BLaER1 treated with 17β-estradiol and CSF1 and Interleukin-3, amounts not matched to agents 10 nM and 100 nM (cell line): ENCODE measurements around the gene GJD4.

Experiments
- H3K27ac ChIP-seq, 11 experiments: shearing (Covaris generic); formaldehyde crosslinking; 2 replicates each; pipeline ENCODE4 v1.8.1; 2022
- H3K27me3 ChIP-seq, 11 experiments: shearing (Covaris generic); formaldehyde crosslinking; 2 replicates each; pipeline ENCODE4 v1.8.1; 2022
- H3K36me3 ChIP-seq, 11 experiments: shearing (Covaris generic); formaldehyde crosslinking; 2 replicates each; pipeline ENCODE4 v1.8.1; 2022
- H3K4me1 ChIP-seq, 10 experiments: shearing (Covaris generic); formaldehyde crosslinking; 2 replicates each; pipeline ENCODE4 v1.8.1; 2022
- H3K4me2 ChIP-seq, 11 experiments: shearing (Covaris generic); formaldehyde crosslinking; 2 replicates each; pipeline ENCODE4 v1.8.1; 2022
- H3K4me3 ChIP-seq, 10 experiments: shearing (Covaris generic); formaldehyde crosslinking; 2 replicates each; pipeline ENCODE4 v1.8.1; 2022
- H3K9ac ChIP-seq, 11 experiments: shearing (Covaris generic); formaldehyde crosslinking; 2 replicates each; pipeline ENCODE4 v1.8.1; 2022
- H3K9me3 ChIP-seq, 11 experiments: shearing (Covaris generic); formaldehyde crosslinking; replicated peaks in 1 of 11; 2 replicates each; pipeline ENCODE4 v1.8.1; 2022
- H4K20me1 ChIP-seq, 11 experiments: shearing (Covaris generic); formaldehyde crosslinking; 2 replicates each; pipeline ENCODE4 v1.8.1; 2022
- Cebpa-rat ChIP-seq, 11 experiments: shearing (Covaris generic); IDR thresholded peaks; 2 replicates each; pipeline ENCODE4 v1.8.1; 2022

Gene GJD4

GRCh38 chr10:35585356-35585755 is 19.8 kb upstream of the GJD4 start:
- no peak overlapping the region for H3K9ac ChIP-seq
- no peaks in the 10 kb centered on the region for H3K36me3 ChIP-seq
- no peaks in the 10 kb centered on the region for H4K20me1 ChIP-seq
- peaks cover 0 to 6% (median under 1%) of the 10 kb centered on the region in 11 experiments; a peak in 5 of 22 replicates for H3K9me3 ChIP-seq
- H3K27ac ChIP-seq = no peak overlapping the region
- TF ChIP-seq Cebpa-rat (IDR thresholded peaks at IDR 0.05) = no peak
- H3K4me3 ChIP-seq = no peak overlapping the region
- no peaks in the 10 kb centered on the region for H3K27me3 ChIP-seq
- no peak overlapping the region for H3K4me2 ChIP-seq
- H3K4me1 ChIP-seq = 0 out of 20 replicates have a peak, but pooled peaks cover 0 to 6% (median 0%) of the 10 kb centered on the region in 10 experiments

GRCh38 chr10:35585903-35586535 is 19.1 kb upstream of the GJD4 start:
- TF ChIP-seq Cebpa-rat (IDR thresholded peaks at IDR 0.05) = no peak
- Histone ChIP-seq H3K4me2 (no peak overlapping the region), H3K27ac (no peak overlapping the region), H3K36me3 (no peaks in the 10 kb centered on the region), H3K4me3 (no peak overlapping the region), H3K9ac (no peak overlapping the region), H3K9me3 (peaks cover 1 to 13% (median 8%) of the 10 kb centered on the region in 11 experiments; a peak in 11 of 22 replicates), H3K4me1 (0 out of 20 replicates have a peak, but pooled peaks cover 0 to 6% (median 0%) of the 10 kb centered on the region in 10 experiments), H3K27me3 (no peaks in the 10 kb centered on the region), H4K20me1 (no peaks in the 10 kb centered on the region)

GRCh38 chr10:35588836-35589235 is 16.3 kb upstream of the GJD4 start:
- H3K9ac ChIP-seq = no peak overlapping the region
- TF ChIP-seq Cebpa-rat (IDR thresholded peaks at IDR 0.05) = no peak

GRCh38 chr10:35592441-35592840 is 12.7 kb upstream of the GJD4 start:
- TF ChIP-seq Cebpa-rat (IDR thresholded peaks at IDR 0.05) = no peak
- peaks cover 31 to 52% (median 39%) of the 10 kb centered on the region in 11 experiments for H3K9me3 ChIP-seq
- H3K27me3 ChIP-seq = no peaks in the 10 kb centered on the region
- no peak overlapping the region for H3K27ac ChIP-seq
- H3K4me3 ChIP-seq = no peak overlapping the region
- H3K9ac ChIP-seq = no peak overlapping the region
- H3K4me1 ChIP-seq = no peaks in the 10 kb centered on the region
- H3K36me3 ChIP-seq = no peaks in the 10 kb centered on the region
- no peak overlapping the region for H3K4me2 ChIP-seq
- H4K20me1 ChIP-seq = no peaks in the 10 kb centered on the region

More at GRCh38 chr10:35588836-35589235, 16.3 kb upstream of the GJD4 start:
- no peak overlapping the region for H3K4me2 ChIP-seq
- no peaks in the 10 kb centered on the region for H3K27me3 ChIP-seq
- no peak overlapping the region for H3K27ac ChIP-seq
- H3K4me3 ChIP-seq = no peak overlapping the region
- H4K20me1 ChIP-seq = no peaks in the 10 kb centered on the region
- H3K9me3 ChIP-seq = peaks cover 26 to 40% (median 30%) of the 10 kb centered on the region in 11 experiments
- 0 out of 20 replicates have a peak, but pooled peaks cover 0 to 6% (median 0%) of the 10 kb centered on the region in 10 experiments for H3K4me1 ChIP-seq
- H3K36me3 ChIP-seq = no peaks in the 10 kb centered on the region

DNA sequence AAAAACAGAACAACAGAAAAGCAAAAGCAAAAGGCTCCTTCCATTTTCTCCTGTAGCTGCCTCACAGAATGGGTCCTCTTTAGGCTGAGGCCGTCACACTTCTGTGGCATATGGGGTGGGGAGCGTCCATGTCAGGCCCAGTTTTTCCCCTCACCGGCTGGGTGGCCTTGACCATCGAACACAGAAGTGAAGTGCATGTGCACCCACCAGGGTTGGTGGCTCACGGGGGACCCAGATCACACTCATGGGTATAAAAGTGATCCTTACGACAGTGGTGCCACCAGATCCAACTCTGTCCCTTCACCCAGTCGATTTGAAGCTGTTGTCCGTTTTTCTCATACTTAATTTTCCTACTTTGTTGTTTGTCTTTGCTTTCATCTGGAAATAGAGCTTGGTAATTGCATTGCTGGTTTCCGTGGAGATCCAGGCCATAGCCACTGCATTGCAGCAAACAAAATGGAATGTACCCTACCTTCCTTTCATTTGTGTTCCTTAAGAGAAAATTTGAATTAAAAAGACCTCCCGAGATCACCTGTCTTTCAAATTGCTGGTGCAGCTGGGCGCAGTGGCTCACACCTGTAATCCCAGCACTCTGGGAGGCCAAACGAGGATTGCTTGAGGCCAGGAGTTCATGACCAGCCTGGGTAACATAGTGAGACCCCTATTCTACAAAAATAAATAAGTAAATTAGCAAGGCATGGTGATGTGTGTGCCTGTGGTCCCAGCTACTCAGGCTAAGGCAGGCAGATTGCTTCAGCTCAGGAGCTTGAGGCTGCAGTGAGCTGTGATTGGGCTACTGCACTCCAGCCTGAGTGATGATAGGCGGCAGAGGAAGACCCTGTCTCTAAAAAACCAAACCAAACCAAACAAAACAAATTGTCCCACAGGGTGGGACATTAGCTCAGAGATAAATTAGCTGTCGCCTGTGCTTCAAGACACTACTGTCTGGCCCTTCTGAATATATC is 10.7 kb upstream of the GJD4 start:
- H3K9ac ChIP-seq = no peak overlapping the region
- peak overlapping the region in 1 of 11 experiments; percentile 12; a peak in 1 of 22 replicates for H3K4me2 ChIP-seq

GRCh38 chr10:35595106-35595505 is 10.0 kb upstream of the GJD4 start:
- H3K9ac ChIP-seq = no peak overlapping the region
- no peak overlapping the region for H3K27ac ChIP-seq

More for the DNA sequence above, 10.7 kb upstream of the GJD4 start:
- Histone ChIP-seq H3K36me3 (no peaks in the 10 kb centered on the region), H3K9me3 (peaks cover 31 to 52% (median 39%) of the 10 kb centered on the region in 11 experiments), H4K20me1 (no peaks in the 10 kb centered on the region), H3K27ac (no peak overlapping the region), H3K4me3 (no peak overlapping the region), H3K27me3 (no peaks in the 10 kb centered on the region), H3K4me1 (no peaks in the 10 kb centered on the region)
- TF ChIP-seq Cebpa-rat (IDR thresholded peaks at IDR 0.05) = no peak

GRCh38 chr10:35598379-35598778 is 6.8 kb upstream of the GJD4 start:
- Histone ChIP-seq H3K4me2 (no peak overlapping the region), H3K9me3 (peaks cover 0 to 28% (median 15%) of the 10 kb centered on the region in 11 experiments; a peak in 15 of 22 replicates), H3K27me3 (no peaks in the 10 kb centered on the region), H3K4me3 (no peak overlapping the region), H3K9ac (no peak overlapping the region), H3K27ac (no peak overlapping the region), H3K36me3 (no peaks in the 10 kb centered on the region), H3K4me1 (no peaks in the 10 kb centered on the region), H4K20me1 (no peaks in the 10 kb centered on the region)
- no peak for TF ChIP-seq Cebpa-rat (IDR thresholded peaks at IDR 0.05)

More at GRCh38 chr10:35595106-35595505, 10.0 kb upstream of the GJD4 start:
- Histone ChIP-seq H3K4me1 (no peaks in the 10 kb centered on the region), H4K20me1 (no peaks in the 10 kb centered on the region), H3K9me3 (peaks cover 27 to 52% (median 39%) of the 10 kb centered on the region in 11 experiments), H3K4me2 (no peak overlapping the region), H3K36me3 (no peaks in the 10 kb centered on the region), H3K4me3 (no peak overlapping the region), H3K27me3 (no peaks in the 10 kb centered on the region)
- no peak for TF ChIP-seq Cebpa-rat (IDR thresholded peaks at IDR 0.05)

- Histone ChIP-seq H3K27me3 (no peaks in the 10 kb centered on the region), H3K4me2 (no peak overlapping the region), H3K4me3 (no peak overlapping the region), H3K27ac (no peak overlapping the region), H3K9ac (no peak overlapping the region), H3K4me1 (no peaks in the 10 kb centered on the region), H3K36me3 (no peaks in the 10 kb centered on the region), H4K20me1 (no peaks in the 10 kb centered on the region), H3K9me3 (peaks cover 0 to 12% (median 0%) of the 10 kb centered on the region in 11 experiments; a peak in 3 of 22 replicates)
- no peak for TF ChIP-seq Cebpa-rat (IDR thresholded peaks at IDR 0.05)
Measured at GRCh38 chr10:35600193-35600592, 4.9 kb upstream of the GJD4 start.

DNA sequence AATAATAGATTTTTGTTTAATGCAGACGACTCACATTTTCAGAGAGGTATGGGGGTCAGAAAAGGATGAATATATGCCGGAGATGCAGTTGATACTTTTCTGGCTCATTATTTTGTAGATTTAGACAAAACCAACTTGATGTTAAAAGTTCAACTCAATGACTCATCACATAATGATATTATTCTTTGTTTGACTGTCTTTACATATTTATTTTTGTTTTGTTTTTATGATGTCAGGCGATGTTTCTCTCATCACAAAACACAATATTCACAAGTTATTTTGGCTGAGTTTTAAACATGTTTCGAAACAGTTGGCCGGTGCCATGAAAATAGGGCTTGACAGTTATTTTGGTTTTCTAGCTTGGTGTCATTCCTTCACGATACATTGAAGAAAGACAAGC is 1.3 kb downstream of the GJD4 start:
- H3K4me3 ChIP-seq = no peak overlapping the region
- H3K36me3 ChIP-seq = no peaks in the 10 kb centered on the region
- TF ChIP-seq Cebpa-rat (IDR thresholded peaks at IDR 0.05) = no peak

More for the DNA sequence above, 1.3 kb downstream of the GJD4 start:
- no peak overlapping the region for H3K4me2 ChIP-seq
- H3K9me3 ChIP-seq = peaks cover 18 to 33% (median 29%) of the 10 kb centered on the region in 11 experiments
- H3K27ac ChIP-seq = no peak overlapping the region
- no peak overlapping the region for H3K9ac ChIP-seq
- no peaks in the 10 kb centered on the region for H3K27me3 ChIP-seq
- H4K20me1 ChIP-seq = no peaks in the 10 kb centered on the region
- no peaks in the 10 kb centered on the region for H3K4me1 ChIP-seq
